Urothelium cell line (cell line): Measurements from ENCODE around the gene CREBBP.

ENCODE experiments used
- DNase-seq: peaks from one replicate; pipeline ENCODE4 v3.0.0; 2011; ENCODE audit warnings: low spot score, mixed read lengths
- FAIRE-seq: peaks from 2 replicates; lab custom pipeline; 2011; peaks lifted over from hg19 to GRCh38; lab: Jason Lieb, UNC

The CREBBP gene

DNA sequence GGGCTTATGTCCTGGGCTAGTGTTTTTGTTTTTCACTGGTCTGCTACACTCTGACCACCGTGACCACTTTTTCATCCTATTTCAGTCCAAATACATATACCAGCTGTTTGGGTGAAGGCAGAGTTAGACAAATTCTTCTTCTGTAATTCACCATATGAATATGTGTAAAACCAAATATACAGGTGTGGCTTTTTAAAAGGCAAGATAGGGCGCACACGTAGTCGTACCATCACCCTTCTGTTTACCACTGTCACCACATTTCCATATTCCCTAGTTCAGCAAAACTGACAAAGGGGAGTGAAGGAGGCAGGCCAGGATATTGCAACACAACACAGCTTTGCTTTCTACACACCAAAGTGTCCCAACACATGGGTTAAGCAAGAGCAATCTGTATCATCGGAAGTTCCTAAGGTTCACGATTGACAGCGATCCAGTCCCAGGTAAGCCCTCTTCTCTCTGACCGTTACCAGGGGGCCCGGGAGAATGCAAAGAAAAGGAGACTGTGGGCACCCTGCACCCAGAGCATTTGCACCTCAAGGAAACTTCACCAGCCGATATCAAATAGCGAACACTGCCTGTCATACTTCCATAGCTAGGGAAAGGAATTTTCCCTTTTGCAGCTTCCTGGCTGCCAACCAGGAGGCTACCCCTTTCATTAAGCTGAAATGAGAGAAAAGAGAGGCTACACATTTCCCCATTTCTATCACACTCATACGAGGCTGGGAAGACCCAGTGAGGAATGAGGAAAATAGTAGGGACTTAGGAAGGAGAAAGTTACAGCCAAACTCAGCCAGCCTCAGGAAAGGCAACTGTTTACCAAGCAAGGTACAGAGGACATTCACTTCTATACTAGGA is 23.1 kb downstream of the CREBBP start:
- DNase-seq (no peak), FAIRE-seq (no peak)

DNA sequence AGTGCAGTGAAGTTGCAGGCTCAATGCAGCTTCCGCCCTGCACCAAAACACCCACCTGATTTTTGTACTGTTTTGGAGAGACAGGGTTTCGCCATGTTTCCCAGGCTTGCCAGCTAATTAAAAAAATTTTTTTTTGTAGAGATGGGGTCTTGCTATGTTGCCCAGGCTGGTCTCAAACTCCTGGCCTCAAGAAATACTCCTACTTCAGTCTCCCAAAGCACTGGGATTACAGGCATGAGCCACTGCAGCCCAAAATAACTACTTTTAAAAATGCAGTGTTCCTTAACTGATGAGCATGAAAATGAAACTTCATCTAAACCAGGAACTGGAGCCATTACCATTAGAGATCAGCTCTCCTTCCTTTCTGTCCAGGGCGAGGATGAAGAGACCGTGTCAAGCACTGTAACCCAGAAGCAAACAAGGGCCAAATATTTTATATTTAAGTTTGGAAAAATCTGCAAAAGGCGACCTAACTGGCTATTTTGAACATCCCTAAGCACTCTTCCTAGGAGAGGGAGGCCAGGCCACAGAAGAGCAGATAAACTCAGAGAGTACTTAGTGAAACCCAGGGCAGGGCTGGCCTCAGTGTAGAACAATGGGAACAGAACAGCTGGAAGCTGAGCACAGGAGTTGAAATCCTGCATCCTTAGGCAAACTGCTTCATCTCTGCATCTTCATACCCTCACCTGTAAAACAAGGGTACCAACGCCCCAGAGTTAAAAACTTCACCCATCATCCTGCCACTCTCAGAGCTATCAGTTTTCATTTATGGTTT is 24.0 kb downstream of the CREBBP start:
- no peak for DNase-seq

DNA sequence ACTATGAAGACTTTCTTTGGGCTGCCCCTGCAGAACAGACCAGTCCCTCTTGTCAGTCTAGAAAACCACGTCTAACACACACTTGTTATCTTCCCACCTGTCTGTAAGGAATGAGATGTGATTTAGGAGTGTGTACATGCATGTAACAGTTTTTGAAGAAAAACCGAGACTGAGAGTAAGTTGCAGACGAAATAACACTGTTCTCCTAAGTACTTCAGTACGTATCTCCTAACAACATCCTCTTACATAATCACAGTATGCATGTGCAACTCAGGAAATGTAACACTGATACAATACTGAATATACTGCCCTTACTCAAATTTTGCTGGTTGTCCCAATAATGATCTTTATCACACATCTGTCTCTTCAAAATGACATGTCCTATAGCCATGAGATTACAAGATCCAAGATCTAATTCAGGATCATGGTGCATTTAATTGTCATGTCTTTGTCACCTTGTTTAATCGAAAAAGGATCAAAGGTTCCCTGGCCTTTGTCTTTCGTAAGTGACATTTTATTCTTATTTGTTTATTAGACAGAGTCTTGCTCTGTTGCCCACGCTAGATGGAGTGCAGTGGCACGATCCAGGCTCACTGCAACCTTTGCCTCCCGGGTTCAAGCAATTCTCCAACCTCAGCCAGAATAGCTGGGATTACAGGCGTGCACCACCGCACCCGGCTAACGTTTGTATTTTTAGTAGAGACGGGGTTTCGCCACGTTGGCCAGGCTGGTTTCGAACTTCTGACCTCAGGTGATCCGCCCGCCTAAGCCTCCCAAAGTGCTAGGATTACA is 25.6 kb downstream of the CREBBP start:
- FAIRE-seq (peak; percentile 66), DNase-seq (no peak)

More for the DNA sequence above, 24.0 kb downstream of the CREBBP start:
- FAIRE-seq = no peak

DNA sequence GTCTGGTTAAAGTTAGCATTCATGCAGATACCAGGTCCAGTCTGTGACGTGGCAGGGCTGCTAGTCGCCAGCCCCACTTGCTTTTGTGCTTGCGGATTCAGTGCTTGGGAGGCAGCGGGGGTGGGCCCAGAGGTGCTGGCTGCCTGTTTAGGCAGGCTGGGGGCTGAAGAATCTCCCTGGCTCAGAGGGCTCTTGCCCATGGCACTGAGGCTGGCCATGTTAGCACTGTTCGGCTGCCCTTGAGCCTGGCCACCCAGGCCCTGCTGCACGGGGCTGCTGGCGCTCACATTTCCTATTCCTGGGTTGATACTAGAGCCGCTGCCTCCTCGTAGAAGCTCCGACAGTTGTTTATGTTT is 30.0 kb downstream of the CREBBP start:
- DNase-seq (no peak), FAIRE-seq (no peak)

DNA sequence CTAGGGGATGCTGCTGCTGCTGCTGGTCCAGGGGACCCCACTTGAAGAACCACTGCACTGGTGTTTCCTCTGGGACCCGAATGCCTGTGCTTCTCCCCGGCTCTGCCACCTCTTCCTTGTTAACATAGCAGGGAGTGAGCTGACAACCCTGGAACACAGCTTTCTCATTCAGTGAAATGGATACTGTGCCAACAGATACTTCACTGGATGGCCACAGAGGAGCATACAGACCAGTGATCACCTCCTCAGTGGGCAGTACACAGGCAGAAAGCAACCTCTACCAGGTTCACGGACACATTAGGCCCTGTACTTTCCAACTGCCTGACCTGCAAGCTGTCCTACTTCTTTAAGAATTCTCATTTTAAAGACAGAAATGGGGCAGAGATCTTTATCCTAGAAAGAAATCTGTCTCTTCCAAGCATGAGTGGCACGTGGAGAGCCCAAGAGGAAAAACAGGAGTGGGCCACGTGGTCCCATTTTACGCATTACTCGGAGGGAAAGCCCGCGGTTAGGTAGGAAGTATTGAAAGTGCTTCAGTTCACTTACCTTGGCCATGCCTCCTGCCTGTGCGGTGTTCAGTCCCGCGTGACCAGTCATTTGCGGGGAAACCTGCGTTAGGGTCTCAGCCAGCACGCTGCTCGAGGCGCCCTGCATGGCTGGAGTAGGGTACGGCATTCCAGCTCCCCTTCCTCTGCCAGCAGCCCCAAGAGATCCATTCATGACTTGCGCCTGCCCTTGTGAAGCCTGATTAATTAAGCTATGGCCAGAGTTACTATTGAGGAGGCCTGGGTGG is 30.6 kb downstream of the CREBBP start:
- DNase-seq = no peak
- FAIRE-seq = no peak

DNA sequence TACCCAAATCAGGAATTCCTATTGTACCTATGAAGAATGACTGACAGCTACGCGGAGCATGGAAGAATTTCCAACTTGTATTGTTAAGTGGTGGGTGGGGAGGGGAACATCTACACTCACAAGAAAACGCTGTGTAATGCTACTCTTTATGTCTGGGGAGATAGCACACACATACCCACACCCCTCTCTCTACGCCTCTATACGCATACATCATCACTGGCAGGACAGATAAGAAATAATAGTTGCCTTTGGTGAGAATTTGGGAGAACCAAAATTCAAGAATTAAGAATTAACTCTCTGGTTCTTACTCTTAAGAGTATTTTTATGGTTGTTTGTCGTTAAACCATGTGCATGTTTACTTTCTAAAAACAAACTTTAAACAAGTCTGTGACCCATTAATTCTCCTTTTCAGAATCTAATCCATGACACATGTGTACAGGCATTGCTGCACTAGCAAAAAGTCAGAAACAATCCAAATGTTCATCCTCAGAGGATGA is 33.9 kb downstream of the CREBBP start:
- DNase-seq (no peak), FAIRE-seq (no peak)

DNA sequence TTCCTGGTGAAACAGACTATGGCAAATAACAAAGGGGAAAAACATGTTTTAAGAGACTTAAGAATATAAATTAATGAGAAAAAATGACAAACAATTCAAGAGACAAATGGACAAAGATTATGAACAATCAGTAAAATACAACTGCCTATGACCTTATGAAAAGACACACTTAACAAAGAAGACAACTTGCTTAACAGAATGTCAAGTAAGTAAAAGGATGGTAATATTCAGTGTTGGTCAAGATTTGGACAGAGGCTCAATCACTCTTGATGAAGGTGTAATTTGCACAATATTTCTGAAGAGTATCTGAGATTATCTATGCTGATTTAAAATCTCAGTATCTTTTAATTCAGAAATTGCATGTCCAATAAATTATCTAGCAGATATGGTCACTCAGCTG is 34.4 kb downstream of the CREBBP start:
- DNase-seq = no peak
- no peak for FAIRE-seq

DNA sequence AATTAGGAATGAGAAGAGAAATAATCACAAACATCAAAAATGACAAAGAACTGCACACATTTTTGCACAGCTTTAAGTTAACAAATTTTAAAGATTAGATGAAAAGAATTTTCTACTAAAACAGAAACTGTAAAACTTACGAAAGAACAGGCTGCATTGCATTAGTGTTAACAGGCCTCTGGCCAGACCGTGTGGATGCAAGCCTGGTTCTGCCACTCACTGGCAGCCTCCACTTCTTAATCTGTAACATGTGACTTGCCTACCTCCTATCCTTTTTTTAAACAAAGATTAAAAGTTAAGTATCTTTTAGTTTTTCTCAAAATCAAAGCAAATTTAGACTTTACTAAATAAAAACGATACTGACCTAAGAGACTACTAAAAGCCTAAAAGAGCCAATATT is 37.5 kb downstream of the CREBBP start:
- FAIRE-seq = no peak

DNA sequence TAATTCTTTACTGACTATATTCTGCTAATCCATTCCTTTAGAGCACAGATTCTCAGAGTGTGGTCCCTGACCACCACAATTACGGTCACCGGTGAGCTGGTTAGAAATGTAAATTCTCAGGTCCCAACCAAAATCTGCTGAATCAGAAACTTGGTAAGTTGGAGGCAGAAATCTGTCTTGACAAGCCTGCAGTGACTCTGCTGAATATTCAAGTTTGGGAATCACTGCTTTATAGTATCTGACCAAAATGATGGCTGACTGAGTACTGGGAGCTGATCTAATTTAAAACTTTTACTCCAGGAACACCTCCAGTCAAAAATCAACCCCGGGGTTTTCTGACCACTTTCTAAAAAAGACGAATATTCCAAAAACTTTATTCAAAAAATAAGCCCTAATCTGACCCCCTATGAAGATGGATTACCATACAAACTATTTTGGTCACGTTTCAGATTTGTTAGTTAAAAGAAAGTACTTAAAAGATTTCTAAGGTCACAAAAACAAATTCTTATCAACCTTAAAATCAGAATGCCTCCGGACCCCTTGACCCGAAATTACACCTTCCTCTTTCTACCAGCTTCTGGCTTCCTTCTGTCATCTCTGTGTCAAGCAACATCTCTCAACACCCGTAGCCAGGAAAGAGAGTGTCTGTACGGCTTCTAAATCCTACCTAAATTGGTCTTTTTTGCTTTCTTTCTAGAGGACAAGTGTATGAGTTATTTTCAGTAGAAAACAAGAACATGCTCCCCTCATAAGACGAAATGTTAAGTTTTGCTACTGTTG is 38.6 kb downstream of the CREBBP start:
- DNase-seq (no peak), FAIRE-seq (no peak)

More for the DNA sequence above, 37.5 kb downstream of the CREBBP start:
- no peak for DNase-seq

DNA sequence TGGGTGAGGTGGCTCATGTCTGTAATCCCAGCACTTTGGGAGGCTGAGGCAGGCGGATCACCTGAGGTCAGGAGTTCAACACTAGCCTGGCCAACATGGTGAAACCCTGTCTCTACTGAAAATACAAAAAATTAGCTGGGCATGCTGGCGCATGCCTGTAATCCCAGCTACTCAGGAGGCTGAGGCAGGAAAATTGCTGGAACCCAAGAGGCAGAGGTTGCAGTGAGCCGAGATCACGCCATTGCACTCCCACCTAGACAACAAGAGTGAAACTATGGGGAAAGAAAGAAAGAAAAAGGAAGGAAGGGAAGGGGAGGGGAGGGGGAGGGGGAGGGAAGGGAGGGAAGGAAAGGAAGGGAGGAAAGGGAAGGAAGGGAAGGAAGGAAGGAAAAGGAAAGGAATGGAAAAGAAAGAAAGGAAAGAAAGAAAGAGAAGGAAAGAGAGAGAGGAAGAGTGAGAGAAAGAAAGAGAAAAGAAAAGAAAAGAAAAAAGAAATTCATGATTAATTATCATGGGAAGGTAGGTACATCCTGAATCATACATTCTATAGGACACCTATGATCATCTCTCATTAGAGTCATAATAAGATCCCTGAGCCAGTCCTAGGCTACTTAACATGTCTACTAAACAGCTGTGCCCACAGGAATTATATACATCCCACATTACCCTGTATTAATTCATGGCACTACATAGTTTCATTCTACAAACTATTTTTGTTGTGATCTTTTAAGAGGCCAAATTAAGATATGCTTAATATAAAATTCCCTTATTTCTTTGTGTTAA is 40.9 kb downstream of the CREBBP start:
- FAIRE-seq = no peak

DNA sequence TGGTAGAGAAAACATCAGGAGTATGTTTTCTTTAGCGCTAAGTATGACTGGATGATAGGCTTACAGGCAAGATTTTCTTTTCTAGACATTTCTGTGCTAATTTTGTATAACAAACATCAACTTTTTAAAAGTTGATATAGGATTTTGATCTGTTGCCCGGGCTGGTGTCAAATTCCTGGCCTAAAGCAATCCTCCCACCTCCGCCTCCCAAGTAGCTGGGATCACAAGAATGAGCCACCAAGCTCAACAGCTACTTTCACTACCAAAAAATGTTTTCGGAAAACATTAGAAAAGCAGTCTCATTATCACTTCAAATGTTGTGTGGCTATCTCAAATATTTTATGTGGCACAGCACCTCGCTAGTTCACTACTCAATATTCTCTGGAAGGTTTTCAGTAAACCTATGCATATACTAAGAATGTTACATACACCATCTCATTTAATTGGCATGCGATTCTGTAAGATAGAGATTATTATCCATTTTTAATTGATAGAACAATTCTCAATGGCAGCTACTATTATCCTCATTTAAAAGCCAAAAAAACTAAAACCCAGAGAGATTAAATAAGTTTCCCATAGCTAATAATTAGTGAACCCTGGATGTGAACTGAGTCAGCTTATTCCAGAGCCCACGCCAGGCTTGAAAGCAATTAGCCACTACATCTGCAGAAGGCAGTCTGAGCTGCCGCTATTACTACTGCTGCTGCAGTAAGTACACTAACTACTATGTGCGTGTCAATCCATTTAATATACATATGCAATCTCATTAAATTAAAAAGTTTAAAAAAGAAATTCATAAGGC is 41.7 kb downstream of the CREBBP start:
- FAIRE-seq (no peak), DNase-seq (no peak)

More for the DNA sequence above, 40.9 kb downstream of the CREBBP start:
- DNase-seq = no peak

DNA sequence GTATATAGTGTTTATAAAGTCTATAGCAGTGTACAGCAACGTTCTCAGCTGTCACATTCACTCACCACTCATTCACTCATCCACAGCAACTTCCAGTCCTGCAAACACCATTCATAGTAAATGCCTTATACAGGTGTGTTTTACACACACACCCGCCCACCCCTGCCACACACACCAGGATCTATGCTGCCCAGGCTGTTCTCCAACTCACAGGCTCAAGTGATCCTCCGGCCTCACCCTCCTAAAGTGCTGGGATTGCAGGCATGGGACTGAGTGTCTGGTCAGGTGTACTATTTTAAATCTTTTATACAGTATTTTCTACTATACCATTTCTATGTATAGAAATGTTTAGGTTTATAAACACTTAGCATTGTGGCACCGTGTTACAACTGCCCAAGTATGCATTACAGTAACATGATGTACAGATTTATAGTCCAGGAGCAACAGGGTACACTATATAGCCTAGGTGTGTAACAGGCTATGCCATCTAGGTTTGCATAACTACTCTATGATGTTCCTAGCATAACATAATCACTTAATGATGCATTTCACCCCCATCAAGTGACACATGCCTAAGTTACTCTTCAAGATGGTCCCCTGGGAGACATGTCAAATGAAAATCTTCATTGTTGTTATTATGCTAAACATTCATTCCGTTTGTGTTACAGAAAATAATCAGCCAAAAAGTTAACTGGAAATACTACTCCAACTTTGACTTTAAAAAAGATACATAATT is 42.5 kb downstream of the CREBBP start:
- FAIRE-seq (no peak), DNase-seq (no peak)

DNA sequence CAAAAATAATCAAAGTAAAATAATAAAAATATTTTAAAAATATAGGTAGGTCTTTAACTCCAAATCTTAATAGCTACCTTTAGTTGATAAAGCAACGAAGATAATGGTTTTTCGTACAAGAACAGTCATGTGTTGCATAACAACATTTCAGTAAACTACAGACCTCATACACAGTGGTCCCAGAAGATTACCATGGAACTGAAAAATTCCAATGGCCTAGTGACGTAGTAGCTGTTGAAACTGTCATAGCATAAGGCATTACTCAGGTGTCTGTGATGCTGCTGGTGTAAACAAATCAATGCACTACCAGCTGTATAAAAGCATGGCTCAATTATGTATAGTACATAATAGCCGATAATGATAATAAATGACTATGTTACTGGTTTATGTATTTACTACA is 43.9 kb downstream of the CREBBP start:
- DNase-seq (no peak), FAIRE-seq (no peak)

DNA sequence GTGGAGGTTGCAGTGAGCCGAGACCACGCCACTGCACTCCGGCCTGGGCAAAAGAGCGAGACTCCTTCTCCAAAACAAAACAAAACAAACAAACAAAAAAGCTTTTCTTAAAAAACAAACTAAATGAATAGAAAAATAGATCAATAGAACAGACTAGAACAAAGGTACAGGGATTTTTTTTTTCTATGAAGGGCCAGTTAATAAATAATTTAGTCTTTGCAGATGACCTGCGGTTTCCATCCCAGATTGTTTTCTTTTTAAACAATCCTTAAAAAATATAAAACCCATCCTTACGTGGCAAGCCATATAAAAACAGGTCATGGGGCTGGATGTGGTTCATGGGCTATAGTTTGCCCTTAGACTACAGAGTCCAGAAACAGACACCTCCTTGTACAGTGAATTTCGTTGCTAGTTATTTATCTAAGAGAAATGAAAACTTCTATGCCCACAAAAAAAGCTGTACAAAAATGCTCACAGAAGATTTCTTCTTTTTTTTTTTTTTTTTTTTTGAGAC is 45.4 kb downstream of the CREBBP start:
- FAIRE-seq = no peak
- DNase-seq = no peak

DNA sequence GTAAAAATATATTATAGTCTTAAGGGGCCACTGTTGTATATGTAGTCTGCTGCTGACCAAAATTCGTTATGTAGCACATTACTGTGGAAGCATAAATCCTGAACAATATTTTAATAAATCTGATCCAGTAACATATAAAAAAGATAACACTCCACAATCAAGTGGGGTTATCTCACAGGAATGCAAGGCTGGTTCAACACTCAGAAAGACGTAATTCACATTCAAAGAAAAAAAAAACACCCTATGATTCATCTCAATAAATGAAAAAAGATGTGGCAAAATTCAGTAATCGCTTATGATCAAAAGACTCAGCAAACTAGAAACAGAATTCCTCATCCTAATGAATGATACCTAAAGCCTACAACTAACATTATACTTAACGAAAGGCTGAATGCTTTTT is 47.8 kb downstream of the CREBBP start:
- FAIRE-seq (no peak), DNase-seq (no peak)

DNA sequence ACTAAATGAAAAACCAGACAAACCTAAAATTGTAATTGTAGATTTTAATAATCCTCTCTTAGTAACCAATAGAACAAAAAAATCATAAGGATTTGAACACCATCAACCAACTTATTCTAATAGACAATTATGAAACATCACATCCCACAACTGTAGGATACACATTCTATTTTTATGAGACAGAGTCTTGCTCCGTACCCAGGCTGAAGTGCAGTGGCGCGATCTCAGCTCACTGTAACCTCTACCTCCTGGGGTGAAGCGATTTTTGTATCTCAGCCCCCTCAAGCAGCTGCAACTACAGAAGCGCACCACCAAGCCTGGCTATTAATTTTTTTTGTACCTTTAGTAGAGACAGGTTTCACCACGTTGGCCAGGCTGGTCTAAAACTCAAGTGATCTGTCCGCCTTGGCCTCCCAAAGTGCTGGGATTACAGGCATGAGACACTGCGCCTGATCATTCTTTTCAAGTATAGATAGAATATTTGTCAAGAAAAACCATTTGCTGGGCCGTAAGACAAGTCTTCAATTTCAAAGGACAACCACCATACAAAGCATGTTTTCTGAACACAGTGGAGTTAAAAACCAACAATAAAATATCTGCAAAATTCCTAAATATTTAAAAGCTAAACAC is 49.8 kb downstream of the CREBBP start:
- DNase-seq = no peak

More for the DNA sequence above, 49.8 kb downstream of the CREBBP start:
- FAIRE-seq = no peak
